ENCODE data around the gene NUP62CL.
"Not testable (repeated sequence)": the region's sequence is repeated elsewhere in the genome, so short reads cannot be mapped to it uniquely, and the experiment has no call there.

NUP62CL gene

GRCh38 chrX:107207089-107207488, 856 bp upstream of the NUP62CL start:
- TF ChIP-seq CTCF (IDR thresholded peaks at IDR 0.05; ENCODE audit: extremely low read depth, insufficient read depth, missing control alignments) = no peak
- in situ Hi-C loops (cut with MboI; ENCODE audit: low pct_unique_long_range_greater_than_20kb, low sequenced_read_pairs, unreplicated experiment) = no loop called here
- DNase-seq (ENCODE audit: low spot score) = no peak

GRCh38 chrX:107206697-107207065, 448 bp upstream of the NUP62CL start:
- in situ Hi-C loops (cut with MboI; ENCODE audit: low pct_unique_long_range_greater_than_20kb, low sequenced_read_pairs, unreplicated experiment) = no loop called here
- no peak for DNase-seq (ENCODE audit: low spot score)
- TF ChIP-seq CTCF (IDR thresholded peaks at IDR 0.05; ENCODE audit: extremely low read depth, insufficient read depth, missing control alignments) = no peak

- TF ChIP-seq CTCF (IDR thresholded peaks at IDR 0.05; ENCODE audit: extremely low read depth, insufficient read depth, missing control alignments) = no peak
- no peak for DNase-seq (ENCODE audit: low spot score)
- in situ Hi-C loops (cut with MboI; ENCODE audit: low pct_unique_long_range_greater_than_20kb, low sequenced_read_pairs, unreplicated experiment) = no loop called here
Measured at GRCh38 chrX:107204068-107204605, 2.1 kb downstream of the NUP62CL start.

GRCh38 chrX:107199491-107199890, 6.7 kb downstream of the NUP62CL start:
- DNase-seq (ENCODE audit: low spot score) = no peak
- TF ChIP-seq CTCF (IDR thresholded peaks at IDR 0.05; ENCODE audit: extremely low read depth, insufficient read depth, missing control alignments) = no peak
- in situ Hi-C loops (cut with MboI; ENCODE audit: low pct_unique_long_range_greater_than_20kb, low sequenced_read_pairs, unreplicated experiment) = no loop called here

GRCh38 chrX:107198074-107198473, 8.2 kb downstream of the NUP62CL start:
- DNase-seq (ENCODE audit: low spot score); in situ Hi-C loops (cut with MboI; ENCODE audit: low pct_unique_long_range_greater_than_20kb, low sequenced_read_pairs, unreplicated experiment): not testable (repeated sequence)

GRCh38 chrX:107197319-107197718, 8.9 kb downstream of the NUP62CL start:
- TF ChIP-seq CTCF (IDR thresholded peaks at IDR 0.05; ENCODE audit: extremely low read depth, insufficient read depth, missing control alignments) = no peak
- DNase-seq (ENCODE audit: low spot score) = no peak
- in situ Hi-C loops (cut with MboI; ENCODE audit: low pct_unique_long_range_greater_than_20kb, low sequenced_read_pairs, unreplicated experiment) = no loop called here

GRCh38 chrX:107171369-107172102, 34.7 kb downstream of the NUP62CL start:
- in situ Hi-C loops (cut with MboI; ENCODE audit: low pct_unique_long_range_greater_than_20kb, low sequenced_read_pairs, unreplicated experiment) = no loop called here
- TF ChIP-seq CTCF (IDR thresholded peaks at IDR 0.05; ENCODE audit: extremely low read depth, insufficient read depth, missing control alignments) = no peak
- no peak for DNase-seq (ENCODE audit: low spot score)

All from GM13977 (cell line).